ENCODE data around the gene TMA7B.

DNA sequence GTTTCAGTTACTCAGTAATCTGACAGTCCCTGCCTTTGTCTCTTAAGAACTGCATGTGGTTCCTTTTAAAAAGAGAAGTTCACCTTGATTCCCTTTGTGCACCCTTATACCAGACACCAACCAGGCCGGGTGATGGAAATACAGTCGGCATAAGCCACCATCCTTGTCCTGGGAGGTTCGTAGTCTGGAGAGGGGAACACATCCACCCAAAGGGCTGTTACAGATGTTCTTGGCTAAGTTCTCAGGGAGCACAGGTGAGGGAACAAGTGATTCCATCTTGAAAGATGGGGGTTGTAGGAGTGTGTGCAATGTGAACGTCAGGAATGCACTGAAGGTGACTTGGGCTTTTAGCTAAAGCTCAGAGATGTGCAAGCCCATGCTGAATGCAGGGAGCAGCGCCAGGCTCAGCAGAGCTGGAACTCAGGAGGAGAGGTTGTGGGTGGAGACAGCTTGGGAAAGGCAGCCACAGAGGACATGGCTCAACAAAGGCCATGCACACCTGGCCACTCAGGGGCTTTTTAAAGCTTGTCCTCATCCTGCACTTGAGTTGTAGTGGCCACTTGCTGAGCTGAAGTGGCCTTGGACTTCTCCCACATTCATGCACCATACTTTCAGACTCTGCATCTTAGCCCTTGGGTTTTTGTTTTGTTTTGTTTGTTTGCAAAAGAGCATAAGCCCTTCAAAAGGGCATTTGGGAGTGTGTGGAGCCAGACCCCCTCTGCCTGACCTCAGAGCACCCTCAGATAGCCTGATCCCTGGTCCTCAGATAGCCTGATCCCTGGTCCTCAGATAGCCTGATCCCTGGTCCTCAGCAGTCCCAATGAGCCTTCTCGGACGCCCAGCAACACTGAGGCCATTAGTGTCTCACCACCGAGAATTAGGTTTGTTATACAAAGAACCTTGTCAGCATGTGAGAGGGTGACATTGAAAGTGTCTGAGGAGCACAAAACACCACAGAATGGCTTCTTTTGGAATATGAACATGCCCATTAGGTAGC lies 12.7 kb upstream of the TMA7B start:
- TF ChIP-seq, protein P1, sequence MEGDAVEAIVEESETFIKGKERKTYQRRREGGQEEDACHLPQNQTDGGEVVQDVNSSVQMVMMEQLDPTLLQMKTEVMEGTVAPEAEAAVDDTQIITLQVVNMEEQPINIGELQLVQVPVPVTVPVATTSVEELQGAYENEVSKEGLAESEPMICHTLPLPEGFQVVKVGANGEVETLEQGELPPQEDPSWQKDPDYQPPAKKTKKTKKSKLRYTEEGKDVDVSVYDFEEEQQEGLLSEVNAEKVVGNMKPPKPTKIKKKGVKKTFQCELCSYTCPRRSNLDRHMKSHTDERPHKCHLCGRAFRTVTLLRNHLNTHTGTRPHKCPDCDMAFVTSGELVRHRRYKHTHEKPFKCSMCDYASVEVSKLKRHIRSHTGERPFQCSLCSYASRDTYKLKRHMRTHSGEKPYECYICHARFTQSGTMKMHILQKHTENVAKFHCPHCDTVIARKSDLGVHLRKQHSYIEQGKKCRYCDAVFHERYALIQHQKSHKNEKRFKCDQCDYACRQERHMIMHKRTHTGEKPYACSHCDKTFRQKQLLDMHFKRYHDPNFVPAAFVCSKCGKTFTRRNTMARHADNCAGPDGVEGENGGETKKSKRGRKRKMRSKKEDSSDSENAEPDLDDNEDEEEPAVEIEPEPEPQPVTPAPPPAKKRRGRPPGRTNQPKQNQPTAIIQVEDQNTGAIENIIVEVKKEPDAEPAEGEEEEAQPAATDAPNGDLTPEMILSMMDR (IDR thresholded peaks at IDR 0.05), result no peak
- TF ChIP-seq POLR2A (IDR thresholded peaks at IDR 0.05) (no peak), EP300 (IDR thresholded peaks at IDR 0.05) (no peak), POLR2AphosphoS5 (IDR thresholded peaks at IDR 0.05) (no peak)

Data from gastroesophageal sphincter (tissue), 3 donors.